Parathyroid adenoma (tissue), 2 donors: ENCODE results near the gene GAL.

Experiments
- H2AFZ ChIP-seq: fragments of 300-600 bp; sonication (generic); one replicate; pipeline ENCODE4 v1.7.0; 2017; ENCODE audit warnings: antibody characterized with exemption, mild to moderate bottlenecking
- H3K27ac ChIP-seq: fragments of 300-600 bp; sonication (generic); one replicate; pipeline ENCODE4 v1.7.0; 2017
- H3K27me3 ChIP-seq: fragments of 300-600 bp; sonication (generic); one replicate; pipeline ENCODE4 v1.7.0; 2017; ENCODE audit warnings: low read length; ENCODE audit not compliant: control insufficient read depth, insufficient read depth
- H3K36me3 ChIP-seq: fragments of 300-600 bp; sonication (generic); one replicate; pipeline ENCODE4 v1.7.0; 2017; ENCODE audit warnings: low read length; ENCODE audit not compliant: control insufficient read depth, insufficient read depth
- H3K4me1 ChIP-seq: fragments of 300-600 bp; sonication (generic); one replicate; pipeline ENCODE4 v1.7.0; 2017; ENCODE audit warnings: control low read depth
- H3K4me2 ChIP-seq: fragments of 300-600 bp; sonication (generic); one replicate; pipeline ENCODE4 v1.7.0; 2017; ENCODE audit warnings: low read length
- H3K4me3 ChIP-seq: fragments of 300-600 bp; sonication (generic); one replicate; pipeline ENCODE4 v1.7.0; 2017; ENCODE audit warnings: low read depth, low read length
- H3K79me2 ChIP-seq: fragments of 300-600 bp; sonication (generic); one replicate; pipeline ENCODE4 v1.7.0; 2017; ENCODE audit warnings: control low read depth
- H3K9ac ChIP-seq: fragments of 300-600 bp; sonication (generic); one replicate; pipeline ENCODE4 v1.7.0; 2017; ENCODE audit warnings: mild to moderate bottlenecking
- H3K9me3 ChIP-seq: fragments of 300-600 bp; sonication (generic); one replicate; pipeline ENCODE4 v1.7.0; 2017; ENCODE audit warnings: low read length; ENCODE audit not compliant: control insufficient read depth
- TF ChIP-seq, protein P1 (sequence below): fragments of 300-600 bp; sonication (generic); IDR thresholded peaks from one replicate; pipeline ENCODE4 v1.7.0; 2017; ENCODE audit warnings: antibody characterized with exemption, mild to moderate bottlenecking
- donor health status: primary hyperparathyroidism.

The GAL gene

DNA sequence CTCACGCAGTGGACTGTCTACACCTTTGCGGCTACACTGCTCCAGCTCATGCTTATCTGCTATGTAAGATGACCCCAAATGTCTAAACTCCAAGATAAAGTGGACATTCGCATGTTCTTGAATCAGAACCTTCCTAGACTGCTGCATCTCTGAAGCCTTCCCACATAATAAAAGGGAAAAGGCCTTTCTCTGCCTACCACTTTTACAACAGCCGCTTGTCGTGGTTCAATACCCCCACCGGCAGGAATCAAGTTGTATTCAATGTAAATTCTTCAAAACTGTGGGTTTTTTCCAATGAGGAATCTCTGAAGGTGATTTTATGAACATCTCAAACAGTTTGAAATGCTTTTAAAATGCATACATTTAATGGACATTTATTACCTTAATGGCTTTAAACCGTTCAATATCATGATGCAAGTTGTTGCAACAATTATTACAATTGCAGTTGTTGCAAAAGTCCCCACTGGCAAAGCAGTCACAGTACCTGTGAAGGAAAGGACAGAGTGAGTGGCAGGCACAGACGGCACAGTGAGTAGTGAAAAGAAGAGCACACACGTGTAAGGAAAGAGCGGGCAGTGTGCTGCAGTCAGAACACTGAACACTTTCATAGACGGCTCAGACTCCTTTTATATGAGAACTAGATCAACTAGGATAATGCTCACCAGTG is 31.2 kb downstream of the GAL start:
- Histone ChIP-seq H3K9ac (no peak overlapping the region), H3K4me1 (no peaks in the 10 kb centered on the region), H2AFZ (no peak overlapping the region), H3K79me2 (no peaks in the 10 kb centered on the region), H3K36me3 (no peaks in the 10 kb centered on the region), H3K4me3 (no peak overlapping the region), H3K27ac (no peak overlapping the region), H3K9me3 (no peaks in the 10 kb centered on the region), H3K27me3 (no peaks in the 10 kb centered on the region), H3K4me2 (no peak overlapping the region)
- TF ChIP-seq, protein P1, sequence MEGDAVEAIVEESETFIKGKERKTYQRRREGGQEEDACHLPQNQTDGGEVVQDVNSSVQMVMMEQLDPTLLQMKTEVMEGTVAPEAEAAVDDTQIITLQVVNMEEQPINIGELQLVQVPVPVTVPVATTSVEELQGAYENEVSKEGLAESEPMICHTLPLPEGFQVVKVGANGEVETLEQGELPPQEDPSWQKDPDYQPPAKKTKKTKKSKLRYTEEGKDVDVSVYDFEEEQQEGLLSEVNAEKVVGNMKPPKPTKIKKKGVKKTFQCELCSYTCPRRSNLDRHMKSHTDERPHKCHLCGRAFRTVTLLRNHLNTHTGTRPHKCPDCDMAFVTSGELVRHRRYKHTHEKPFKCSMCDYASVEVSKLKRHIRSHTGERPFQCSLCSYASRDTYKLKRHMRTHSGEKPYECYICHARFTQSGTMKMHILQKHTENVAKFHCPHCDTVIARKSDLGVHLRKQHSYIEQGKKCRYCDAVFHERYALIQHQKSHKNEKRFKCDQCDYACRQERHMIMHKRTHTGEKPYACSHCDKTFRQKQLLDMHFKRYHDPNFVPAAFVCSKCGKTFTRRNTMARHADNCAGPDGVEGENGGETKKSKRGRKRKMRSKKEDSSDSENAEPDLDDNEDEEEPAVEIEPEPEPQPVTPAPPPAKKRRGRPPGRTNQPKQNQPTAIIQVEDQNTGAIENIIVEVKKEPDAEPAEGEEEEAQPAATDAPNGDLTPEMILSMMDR, result no peak

DNA sequence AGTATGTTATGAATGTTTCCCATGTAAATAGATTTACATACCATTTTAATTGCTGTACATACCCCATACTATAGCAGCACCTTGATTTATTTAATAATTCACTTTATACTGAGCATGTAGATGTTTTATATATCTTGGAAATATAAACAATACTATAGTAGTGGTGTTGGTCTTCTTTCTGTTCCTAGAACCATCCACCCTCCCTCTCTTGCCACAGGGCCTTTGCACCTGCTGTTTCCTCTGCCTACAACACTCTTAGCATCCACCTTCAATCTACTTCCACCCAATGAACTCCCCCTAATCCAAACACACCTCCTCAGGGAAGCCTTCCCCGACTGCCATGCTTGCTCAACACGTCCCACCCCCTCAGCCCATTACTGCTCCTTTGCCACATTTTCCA is 36.7 kb downstream of the GAL start:
- Histone ChIP-seq H3K27ac (no peak overlapping the region), H3K9me3 (no peaks in the 10 kb centered on the region), H2AFZ (no peak overlapping the region), H3K36me3 (no peaks in the 10 kb centered on the region), H3K79me2 (no peaks in the 10 kb centered on the region), H3K27me3 (no peaks in the 10 kb centered on the region), H3K9ac (no peak overlapping the region), H3K4me2 (no peak overlapping the region), H3K4me3 (no peak overlapping the region), H3K4me1 (no peaks in the 10 kb centered on the region)
- TF ChIP-seq, protein P1, result no peak

DNA sequence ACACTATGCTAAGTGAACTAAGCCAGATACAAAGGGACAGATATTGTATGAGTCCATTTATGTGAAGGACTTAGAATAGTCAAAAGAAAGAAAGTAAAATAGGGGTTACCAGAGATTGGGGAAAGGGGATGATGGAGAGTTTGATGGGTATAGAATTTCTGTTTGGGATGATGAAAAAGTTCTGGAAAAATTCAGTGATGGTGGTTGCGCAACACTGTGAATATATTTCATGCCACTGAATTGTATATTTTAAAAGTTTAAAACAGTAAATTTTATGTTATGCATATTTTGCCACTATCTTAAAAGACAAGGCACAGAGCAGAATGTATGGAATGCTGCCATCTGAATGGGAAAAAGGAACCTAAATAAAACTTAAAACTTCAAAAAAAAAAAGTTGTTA is 37.8 kb downstream of the GAL start:
- H3K9ac ChIP-seq, result no peak overlapping the region
- no peaks in the 10 kb centered on the region for H3K9me3 ChIP-seq
- H3K79me2 ChIP-seq, result no peaks in the 10 kb centered on the region
- TF ChIP-seq, protein P1, result no peak
- H3K27me3 ChIP-seq, result no peaks in the 10 kb centered on the region
- H3K4me2 ChIP-seq, result no peak overlapping the region
- H3K4me1 ChIP-seq, result no peaks in the 10 kb centered on the region
- no peaks in the 10 kb centered on the region for H3K36me3 ChIP-seq
- no peak overlapping the region for H3K27ac ChIP-seq
- H3K4me3 ChIP-seq, result no peak overlapping the region
- H2AFZ ChIP-seq, result no peak overlapping the region

DNA sequence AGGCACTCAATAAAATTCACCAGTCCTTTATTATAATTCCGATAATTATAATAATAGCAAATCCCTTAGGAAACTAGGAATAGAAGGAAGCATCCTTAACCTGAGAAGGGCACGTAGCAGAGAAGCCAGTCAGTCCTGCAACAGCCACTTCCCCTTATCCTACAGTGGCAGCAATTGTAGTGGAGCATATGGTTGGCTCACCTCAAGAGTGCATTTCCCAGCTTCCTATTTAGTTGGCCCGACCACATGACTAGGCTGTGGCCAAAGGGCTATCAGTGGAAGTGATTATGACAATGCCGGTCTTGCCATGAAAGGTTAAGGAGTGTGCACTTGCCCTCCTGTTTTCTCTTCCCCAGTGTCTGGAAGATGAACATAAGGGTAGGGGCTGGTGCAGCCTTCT is 39.9 kb downstream of the GAL start:
- Histone ChIP-seq H3K79me2 (no peaks in the 10 kb centered on the region), H3K36me3 (no peaks in the 10 kb centered on the region), H3K4me1 (no peaks in the 10 kb centered on the region), H3K27me3 (no peaks in the 10 kb centered on the region), H3K9me3 (no peaks in the 10 kb centered on the region), H3K4me3 (no peak overlapping the region), H3K4me2 (no peak overlapping the region), H3K27ac (no peak overlapping the region), H3K9ac (no peak overlapping the region), H2AFZ (no peak overlapping the region)
- TF ChIP-seq, protein P1, result no peak

DNA sequence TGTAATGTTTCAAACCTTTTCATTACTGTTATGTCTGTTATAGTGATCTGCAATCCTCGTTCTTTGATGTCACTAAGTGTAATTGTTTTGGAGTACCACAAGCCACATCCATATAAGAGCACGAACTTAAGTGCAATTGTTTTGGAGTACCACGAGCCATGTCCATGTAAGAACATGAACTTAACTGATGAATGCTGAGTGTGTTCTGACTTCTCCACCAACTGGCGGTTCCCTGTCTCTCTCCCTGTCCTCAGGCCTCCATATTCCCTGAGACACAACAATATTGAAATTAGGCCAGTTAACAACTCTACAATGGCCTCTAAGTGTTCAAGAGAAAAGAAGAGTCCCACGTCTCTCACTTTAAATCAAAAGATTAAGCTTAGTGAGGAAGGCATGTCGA is 43.4 kb downstream of the GAL start:
- H3K27ac ChIP-seq, result no peak overlapping the region
- no peak overlapping the region for H3K4me3 ChIP-seq
- H2AFZ ChIP-seq, result no peak overlapping the region
- no peaks in the 10 kb centered on the region for H3K79me2 ChIP-seq
- no peaks in the 10 kb centered on the region for H3K9me3 ChIP-seq
- H3K9ac ChIP-seq, result no peak overlapping the region
- H3K36me3 ChIP-seq, result no peaks in the 10 kb centered on the region
- TF ChIP-seq, protein P1, result no peak
- H3K27me3 ChIP-seq, result no peaks in the 10 kb centered on the region
- no peak overlapping the region for H3K4me2 ChIP-seq
- no peaks in the 10 kb centered on the region for H3K4me1 ChIP-seq
